ENCODE measurements around the gene EDIL3. TPM values are rescaled to one million over a fixed set of nuclear protein-coding genes. Genes with fewer than 3 reads are reported as not detected.

The EDIL3 gene
- total RNA-seq, 6 donors from 2014 or later = 14.7 to 40.1 (median 17.7) TPM

- no peak overlapping the region for H3K27ac ChIP-seq
- H3K9me3 ChIP-seq = no peaks in the 10 kb centered on the region
- no peaks in the 10 kb centered on the region for H3K36me3 ChIP-seq
- ATAC-seq (ENCODE audit: low FRiP score in 2 of 2) (no peak), DNase-seq (no peak)
- H3K4me1 ChIP-seq = no peaks in the 10 kb centered on the region
- H3K4me3 ChIP-seq = no peak overlapping the region
- no peak for TF ChIP-seq POLR2A (IDR thresholded peaks at IDR 0.05)
- TF ChIP-seq EP300 (IDR thresholded peaks at IDR 0.05) = no peak
- TF ChIP-seq POLR2AphosphoS5 (IDR thresholded peaks at IDR 0.05) = no peak
- TF ChIP-seq, protein P1, sequence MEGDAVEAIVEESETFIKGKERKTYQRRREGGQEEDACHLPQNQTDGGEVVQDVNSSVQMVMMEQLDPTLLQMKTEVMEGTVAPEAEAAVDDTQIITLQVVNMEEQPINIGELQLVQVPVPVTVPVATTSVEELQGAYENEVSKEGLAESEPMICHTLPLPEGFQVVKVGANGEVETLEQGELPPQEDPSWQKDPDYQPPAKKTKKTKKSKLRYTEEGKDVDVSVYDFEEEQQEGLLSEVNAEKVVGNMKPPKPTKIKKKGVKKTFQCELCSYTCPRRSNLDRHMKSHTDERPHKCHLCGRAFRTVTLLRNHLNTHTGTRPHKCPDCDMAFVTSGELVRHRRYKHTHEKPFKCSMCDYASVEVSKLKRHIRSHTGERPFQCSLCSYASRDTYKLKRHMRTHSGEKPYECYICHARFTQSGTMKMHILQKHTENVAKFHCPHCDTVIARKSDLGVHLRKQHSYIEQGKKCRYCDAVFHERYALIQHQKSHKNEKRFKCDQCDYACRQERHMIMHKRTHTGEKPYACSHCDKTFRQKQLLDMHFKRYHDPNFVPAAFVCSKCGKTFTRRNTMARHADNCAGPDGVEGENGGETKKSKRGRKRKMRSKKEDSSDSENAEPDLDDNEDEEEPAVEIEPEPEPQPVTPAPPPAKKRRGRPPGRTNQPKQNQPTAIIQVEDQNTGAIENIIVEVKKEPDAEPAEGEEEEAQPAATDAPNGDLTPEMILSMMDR (IDR thresholded peaks at IDR 0.05) = no peak
- H3K27me3 ChIP-seq = no peaks in the 10 kb centered on the region
These were observed 412.4 kb downstream of the EDIL3 start for GRCh38 chr5:83972236-83972635.

DNA sequence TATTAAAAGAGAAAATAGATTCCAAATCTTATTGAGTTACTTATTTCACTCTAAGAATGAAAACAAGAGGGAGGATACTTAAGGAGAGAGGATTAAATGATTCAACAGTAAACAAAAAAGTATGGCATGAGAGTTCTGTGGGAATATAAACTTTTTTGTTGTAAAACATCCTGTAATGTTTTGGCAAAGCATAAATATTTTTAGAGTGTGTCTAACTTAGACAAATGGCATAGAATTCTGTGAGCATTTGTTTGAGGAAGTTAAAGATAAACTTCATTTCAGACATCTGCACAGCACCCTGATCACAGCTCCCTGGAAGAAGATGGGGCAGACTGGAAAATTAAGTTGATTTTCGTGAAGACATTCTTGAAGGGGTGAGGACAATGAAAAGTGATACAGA is 417.3 kb downstream of the EDIL3 start:
- Histone ChIP-seq H3K36me3 (no peaks in the 10 kb centered on the region), H3K4me3 (no peak overlapping the region), H3K27ac (no peak overlapping the region), H3K27me3 (no peaks in the 10 kb centered on the region), H3K9me3 (no peaks in the 10 kb centered on the region), H3K4me1 (no peaks in the 10 kb centered on the region)
- TF ChIP-seq, protein P1 (IDR thresholded peaks at IDR 0.05) = no peak
- TF ChIP-seq POLR2AphosphoS5 (IDR thresholded peaks at IDR 0.05) (no peak), POLR2A (IDR thresholded peaks at IDR 0.05) (no peak), EP300 (IDR thresholded peaks at IDR 0.05) (no peak)
- ATAC-seq (ENCODE audit: low FRiP score in 2 of 2) = no peak
- no peak for DNase-seq
- WGBS, 2 donors = 42 to 52% methylated on average over 1 of the region's 1 CpG

DNA sequence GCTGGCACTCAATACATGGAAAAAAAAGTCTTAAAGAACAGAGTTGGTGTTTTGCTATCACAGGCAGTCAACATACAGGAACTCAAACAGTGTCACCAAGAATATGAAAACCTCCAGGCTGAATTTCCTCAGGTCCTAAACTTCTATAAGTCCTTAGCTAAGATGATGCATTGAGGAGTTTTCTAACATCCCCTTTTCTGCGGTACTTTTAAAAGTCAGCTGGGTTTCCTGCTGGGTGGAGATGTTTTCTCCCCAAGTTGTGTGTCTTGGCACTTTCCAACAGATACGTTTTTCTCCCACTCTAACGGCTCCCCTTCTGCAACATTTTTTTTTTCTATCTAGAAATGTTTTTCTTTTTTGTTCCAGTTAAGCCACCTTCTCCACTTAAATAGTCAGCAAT is 419.2 kb downstream of the EDIL3 start:
- WGBS, 2 donors = 33% methylated on average over 3 of the region's 3 CpGs
- Histone ChIP-seq H3K36me3 (no peaks in the 10 kb centered on the region), H3K27ac (no peak overlapping the region), H3K9me3 (no peaks in the 10 kb centered on the region), H3K4me3 (no peak overlapping the region), H3K27me3 (no peaks in the 10 kb centered on the region), H3K4me1 (no peaks in the 10 kb centered on the region)
- no peak for DNase-seq
- TF ChIP-seq, protein P1 (IDR thresholded peaks at IDR 0.05) = no peak
- no peak for TF ChIP-seq POLR2A (IDR thresholded peaks at IDR 0.05)
- no peak for TF ChIP-seq POLR2AphosphoS5 (IDR thresholded peaks at IDR 0.05)
- no peak for TF ChIP-seq EP300 (IDR thresholded peaks at IDR 0.05)
- ATAC-seq (ENCODE audit: low FRiP score in 2 of 2) = no peak

- TF ChIP-seq POLR2AphosphoS5 (IDR thresholded peaks at IDR 0.05) (no peak), EP300 (IDR thresholded peaks at IDR 0.05) (no peak), POLR2A (IDR thresholded peaks at IDR 0.05) (no peak)
- TF ChIP-seq, protein P1 (IDR thresholded peaks at IDR 0.05) = no peak
- H3K27me3 ChIP-seq = no peaks in the 10 kb centered on the region
- no peak overlapping the region for H3K27ac ChIP-seq
- H3K4me3 ChIP-seq = no peak overlapping the region
- 30 to 41% methylated on average over 1 of the region's 1 CpG for WGBS, 2 donors
- DNase-seq (no peak), ATAC-seq (ENCODE audit: low FRiP score in 2 of 2) (no peak)
- H3K36me3 ChIP-seq = no peaks in the 10 kb centered on the region
- no peaks in the 10 kb centered on the region for H3K4me1 ChIP-seq
- no peaks in the 10 kb centered on the region for H3K9me3 ChIP-seq
These were observed 420.4 kb downstream of the EDIL3 start for GRCh38 chr5:83964271-83964670.

- DNase-seq = no peak
- no peak for TF ChIP-seq POLR2A (IDR thresholded peaks at IDR 0.05)
- TF ChIP-seq POLR2AphosphoS5 (IDR thresholded peaks at IDR 0.05) = no peak
- TF ChIP-seq EP300 (IDR thresholded peaks at IDR 0.05) = no peak
- TF ChIP-seq, protein P1 (IDR thresholded peaks at IDR 0.05) = no peak
- Histone ChIP-seq H3K9me3 (no peaks in the 10 kb centered on the region), H3K27ac (no peak overlapping the region), H3K4me1 (no peaks in the 10 kb centered on the region), H3K4me3 (no peak overlapping the region), H3K36me3 (no peaks in the 10 kb centered on the region), H3K27me3 (no peaks in the 10 kb centered on the region)
- ATAC-seq (ENCODE audit: low FRiP score in 2 of 2) = no peak
- WGBS, 2 donors = 86 to 100% methylated on average over 1 of the region's 1 CpG
These were observed 427.5 kb downstream of the EDIL3 start for GRCh38 chr5:83957188-83957587.

Measured in upper lobe of left lung (tissue), 6 donors.